ENCODE results near the gene KDM4B.
A peak's percentile ranks its signal among the peaks of the same experiment; 100 is the strongest.

KDM4B gene

DNA sequence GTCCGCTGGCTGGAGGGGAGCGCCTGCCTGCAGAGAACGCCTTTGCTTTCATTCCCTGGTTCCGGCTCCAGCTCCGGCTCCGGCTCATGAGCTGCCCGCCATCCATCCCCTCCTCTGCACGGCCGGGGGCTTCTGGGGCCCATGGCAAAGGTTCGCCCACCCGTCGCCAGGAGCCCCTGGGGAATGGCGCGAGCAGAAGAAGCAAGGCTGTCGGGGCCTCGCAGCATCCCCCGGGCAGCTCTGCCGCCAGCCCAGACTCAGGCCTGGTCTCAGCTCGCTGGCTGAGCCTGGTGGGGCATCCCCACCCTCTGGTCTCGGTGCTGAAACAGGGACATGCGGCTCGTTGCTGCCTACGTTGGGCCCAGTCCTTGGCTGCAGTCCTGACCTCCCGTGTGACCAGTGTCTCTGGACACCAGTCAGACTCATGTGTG lies 96.8 kb downstream of the KDM4B start:
- Histone ChIP-seq H3K4me1 (ENCODE audit: control insufficient read depth, insufficient read depth, low read length) (peaks cover 8% of the 10 kb centered on the region; the same call in 1 of the 2 replicates), H3K27me3 (ENCODE audit: control insufficient read depth, insufficient read depth, low read length) (no peaks in the 10 kb centered on the region), H3K36me3 (ENCODE audit: control insufficient read depth, insufficient read depth, low read length) (peaks cover 26% of the 10 kb centered on the region), H3K4me3 (ENCODE audit: low read depth, low read length) (no peak overlapping the region), H3K9me3 (ENCODE audit: control insufficient read depth, insufficient read depth, low read depth, low read length) (peaks cover 11% of the 10 kb centered on the region), H3K9ac (ENCODE audit: low read length) (no peak overlapping the region), H3K27ac (ENCODE audit: low read depth, low read length) (no peak overlapping the region)

DNA sequence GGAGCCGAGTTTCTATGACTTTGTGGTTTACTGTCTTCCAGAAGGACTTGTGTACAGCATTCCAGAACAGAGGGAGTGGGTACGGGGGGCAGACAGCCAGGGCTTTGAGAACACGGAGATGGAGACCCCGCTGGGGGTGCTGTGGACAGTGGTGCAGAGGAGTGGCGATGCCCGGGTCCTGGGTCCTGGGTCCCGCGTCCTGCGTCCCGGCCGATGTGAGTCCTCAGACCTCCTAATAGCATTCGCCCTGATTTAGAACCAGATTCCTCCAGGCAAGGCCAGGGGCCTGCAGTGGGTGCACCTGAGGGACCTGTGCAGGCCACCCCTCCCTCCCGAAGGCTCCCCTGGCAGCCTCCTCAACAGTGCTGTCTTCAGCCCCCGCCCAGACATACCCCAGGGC lies 97.9 kb downstream of the KDM4B start:
- Histone ChIP-seq H3K9ac (ENCODE audit: low read length) (no peak overlapping the region), H3K36me3 (ENCODE audit: control insufficient read depth, insufficient read depth, low read length) (peaks cover 19% of the 10 kb centered on the region), H3K4me3 (ENCODE audit: low read depth, low read length) (no peak overlapping the region), H3K4me1 (ENCODE audit: control insufficient read depth, insufficient read depth, low read length) (peaks cover 8% of the 10 kb centered on the region; the same call in 1 of the 2 replicates), H3K9me3 (ENCODE audit: control insufficient read depth, insufficient read depth, low read depth, low read length) (peaks cover 11% of the 10 kb centered on the region), H3K27ac (ENCODE audit: low read depth, low read length) (peak overlapping the region; percentile 8; the same call in 1 of the 2 replicates), H3K27me3 (ENCODE audit: control insufficient read depth, insufficient read depth, low read length) (no peaks in the 10 kb centered on the region)

DNA sequence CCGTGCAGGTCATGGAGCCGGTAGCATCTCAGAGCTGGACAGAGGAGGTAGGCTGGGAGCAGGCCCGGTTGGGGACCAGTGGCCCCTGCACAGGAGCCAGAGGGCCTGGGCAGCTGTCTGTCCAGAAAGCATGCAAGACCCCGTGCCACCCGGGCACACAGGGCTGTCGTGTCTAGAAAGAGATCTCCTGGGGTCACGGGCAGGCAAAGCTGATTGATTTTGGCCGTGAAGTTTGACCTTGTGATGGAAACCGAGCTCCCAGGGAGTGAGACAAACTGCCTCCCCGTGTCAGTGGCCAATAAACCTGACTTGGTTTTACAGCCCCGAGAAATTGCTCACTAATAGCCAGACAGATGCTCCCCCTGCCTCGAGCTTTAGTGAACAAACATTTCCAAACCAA lies 98.8 kb downstream of the KDM4B start:
- Histone ChIP-seq H3K36me3 (ENCODE audit: control insufficient read depth, insufficient read depth, low read length) (peaks cover 11% of the 10 kb centered on the region), H3K27ac (ENCODE audit: low read depth, low read length) (no peak overlapping the region), H3K27me3 (ENCODE audit: control insufficient read depth, insufficient read depth, low read length) (no peaks in the 10 kb centered on the region), H3K4me1 (ENCODE audit: control insufficient read depth, insufficient read depth, low read length) (peaks cover 9% of the 10 kb centered on the region), H3K9me3 (ENCODE audit: control insufficient read depth, insufficient read depth, low read depth, low read length) (peaks cover 3% of the 10 kb centered on the region; the same call in 1 of the 2 replicates), H3K9ac (ENCODE audit: low read length) (no peak overlapping the region), H3K4me3 (ENCODE audit: low read depth, low read length) (no peak overlapping the region)

DNA sequence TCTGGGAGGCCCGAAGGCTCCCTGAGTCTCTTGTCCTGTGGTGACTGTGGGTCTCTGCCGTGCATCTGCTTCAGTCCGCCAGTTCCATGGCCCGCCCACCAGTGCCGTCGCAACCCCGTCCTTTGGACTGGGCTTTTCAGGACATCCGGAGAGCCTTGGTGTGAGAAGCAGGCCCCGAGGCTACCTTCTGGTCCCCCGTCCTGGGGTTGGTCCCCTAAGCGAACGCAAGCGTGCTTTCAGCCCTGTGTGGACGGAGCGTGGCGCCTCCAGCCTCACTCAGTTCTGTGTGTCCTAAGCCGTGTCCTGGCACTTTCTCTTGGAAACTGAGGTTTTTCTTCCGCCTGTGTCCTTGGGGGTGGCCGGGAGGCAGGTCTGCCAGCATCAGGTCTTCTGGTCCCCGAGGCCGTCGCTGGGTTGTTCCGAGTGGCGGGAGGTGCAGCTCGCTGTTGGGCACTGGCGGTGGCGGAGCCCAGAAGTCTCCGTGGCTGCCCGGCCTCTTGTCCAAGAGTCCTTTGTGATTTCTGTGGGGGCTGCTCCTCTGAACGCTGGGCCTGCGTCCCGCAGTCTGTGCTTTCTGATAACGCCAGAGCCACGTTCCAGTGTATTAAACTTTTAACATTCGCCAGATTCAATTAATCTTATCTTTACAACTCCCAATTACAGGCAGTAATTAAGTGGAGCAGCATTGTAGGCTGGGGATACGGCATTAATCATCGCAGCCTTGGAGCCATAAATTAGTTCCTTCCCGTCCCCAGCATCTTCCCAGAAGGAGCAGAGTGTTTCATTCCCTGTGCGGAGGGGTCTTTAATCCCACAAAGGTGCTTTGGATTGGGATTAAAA lies 99.5 kb downstream of the KDM4B start:
- Histone ChIP-seq H3K27me3 (ENCODE audit: control insufficient read depth, insufficient read depth, low read length) (no peaks in the 10 kb centered on the region), H3K27ac (ENCODE audit: low read depth, low read length) (no peak overlapping the region), H3K9me3 (ENCODE audit: control insufficient read depth, insufficient read depth, low read depth, low read length) (no peaks in the 10 kb centered on the region), H3K4me1 (ENCODE audit: control insufficient read depth, insufficient read depth, low read length) (peaks cover 15% of the 10 kb centered on the region), H3K36me3 (ENCODE audit: control insufficient read depth, insufficient read depth, low read length) (peaks cover 4% of the 10 kb centered on the region), H3K9ac (ENCODE audit: low read length) (no peak overlapping the region), H3K4me3 (ENCODE audit: low read depth, low read length) (no peak overlapping the region)

DNA sequence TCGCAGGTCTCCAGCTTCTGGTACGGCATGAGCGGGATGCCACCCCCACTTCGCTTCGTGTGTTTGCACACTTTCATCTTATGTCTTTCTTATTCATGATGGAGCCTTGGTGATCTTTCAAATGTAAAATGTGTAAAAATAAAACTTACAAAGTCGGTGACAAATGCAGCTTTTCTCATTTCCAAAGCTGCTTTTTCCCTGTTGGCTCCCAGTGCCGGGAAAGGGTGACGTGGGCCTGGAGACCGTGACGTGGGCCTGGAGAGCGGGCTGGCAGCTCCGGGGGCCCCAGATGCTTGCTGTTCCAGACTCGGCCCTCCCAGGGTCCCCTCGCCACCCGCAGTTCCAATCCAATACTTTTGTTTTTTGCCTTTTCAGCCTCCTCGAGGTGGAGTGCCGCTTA lies 101.4 kb downstream of the KDM4B start:
- H3K4me3 ChIP-seq (ENCODE audit: low read depth, low read length) = no peak overlapping the region
- H3K27ac ChIP-seq (ENCODE audit: low read depth, low read length) = no peak overlapping the region
- no peaks in the 10 kb centered on the region for H3K9me3 ChIP-seq (ENCODE audit: control insufficient read depth, insufficient read depth, low read depth, low read length)
- peaks cover 20% of the 10 kb centered on the region for H3K4me1 ChIP-seq (ENCODE audit: control insufficient read depth, insufficient read depth, low read length)
- H3K27me3 ChIP-seq (ENCODE audit: control insufficient read depth, insufficient read depth, low read length) = no peaks in the 10 kb centered on the region
- H3K36me3 ChIP-seq (ENCODE audit: control insufficient read depth, insufficient read depth, low read length) = peaks cover 2% of the 10 kb centered on the region; the same call in 1 of the 2 replicates
- H3K9ac ChIP-seq (ENCODE audit: low read length) = no peak overlapping the region

DNA sequence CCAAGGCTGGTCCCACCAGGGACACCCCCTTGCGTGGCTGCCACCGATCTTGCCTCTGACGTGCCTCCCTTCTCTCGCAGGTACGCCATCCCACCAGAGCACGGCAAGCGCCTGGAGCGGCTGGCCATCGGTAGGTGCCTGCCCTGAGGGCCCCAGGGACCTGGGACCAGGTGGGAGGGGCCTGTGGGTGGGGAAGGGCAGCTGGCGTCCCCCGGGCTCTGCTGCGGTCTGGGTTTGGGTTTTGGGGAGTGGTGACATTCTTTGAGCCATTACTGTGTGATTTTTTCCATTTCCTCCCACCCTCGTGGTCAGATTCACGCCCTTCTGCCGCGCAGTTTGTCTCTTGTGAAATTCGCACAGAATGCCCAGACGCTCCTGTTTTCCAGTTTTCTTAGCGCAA lies 102.0 kb downstream of the KDM4B start:
- Histone ChIP-seq H3K4me1 (ENCODE audit: control insufficient read depth, insufficient read depth, low read length) (peaks cover 20% of the 10 kb centered on the region), H3K27me3 (ENCODE audit: control insufficient read depth, insufficient read depth, low read length) (no peaks in the 10 kb centered on the region), H3K4me3 (ENCODE audit: low read depth, low read length) (no peak overlapping the region), H3K36me3 (ENCODE audit: control insufficient read depth, insufficient read depth, low read length) (0 out of 2 replicates have a peak, but pooled peaks cover 2% of the 10 kb centered on the region), H3K9ac (ENCODE audit: low read length) (no peak overlapping the region), H3K9me3 (ENCODE audit: control insufficient read depth, insufficient read depth, low read depth, low read length) (no peaks in the 10 kb centered on the region), H3K27ac (ENCODE audit: low read depth, low read length) (no peak overlapping the region)

DNA sequence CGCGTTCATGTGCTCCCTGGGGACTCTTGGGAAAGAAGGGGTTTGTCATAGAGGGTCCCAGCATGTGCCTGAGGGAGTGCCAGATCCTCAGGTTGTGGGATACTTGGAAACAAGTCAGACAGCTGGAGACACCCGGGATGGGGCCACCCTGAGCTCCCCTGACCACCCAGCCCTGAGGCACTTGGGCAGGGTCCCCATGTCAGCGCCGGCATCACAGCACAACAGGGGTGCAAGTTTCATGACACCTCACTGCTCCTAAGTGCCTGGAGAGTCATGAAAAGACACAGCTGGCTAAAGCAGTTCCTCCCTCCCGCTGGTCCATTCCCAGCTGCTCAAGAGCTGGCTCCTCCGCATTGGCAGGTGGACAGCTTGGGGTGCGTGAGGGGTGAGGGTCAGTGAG lies 102.7 kb downstream of the KDM4B start:
- no peak overlapping the region for H3K27ac ChIP-seq (ENCODE audit: low read depth, low read length)
- H3K9ac ChIP-seq (ENCODE audit: low read length) = no peak overlapping the region
- H3K4me1 ChIP-seq (ENCODE audit: control insufficient read depth, insufficient read depth, low read length) = peaks cover 20% of the 10 kb centered on the region
- no peaks in the 10 kb centered on the region for H3K9me3 ChIP-seq (ENCODE audit: control insufficient read depth, insufficient read depth, low read depth, low read length)
- no peaks in the 10 kb centered on the region for H3K27me3 ChIP-seq (ENCODE audit: control insufficient read depth, insufficient read depth, low read length)
- H3K36me3 ChIP-seq (ENCODE audit: control insufficient read depth, insufficient read depth, low read length) = peaks cover 1% of the 10 kb centered on the region; the same call in 1 of the 2 replicates
- no peak overlapping the region for H3K4me3 ChIP-seq (ENCODE audit: low read depth, low read length)

DNA sequence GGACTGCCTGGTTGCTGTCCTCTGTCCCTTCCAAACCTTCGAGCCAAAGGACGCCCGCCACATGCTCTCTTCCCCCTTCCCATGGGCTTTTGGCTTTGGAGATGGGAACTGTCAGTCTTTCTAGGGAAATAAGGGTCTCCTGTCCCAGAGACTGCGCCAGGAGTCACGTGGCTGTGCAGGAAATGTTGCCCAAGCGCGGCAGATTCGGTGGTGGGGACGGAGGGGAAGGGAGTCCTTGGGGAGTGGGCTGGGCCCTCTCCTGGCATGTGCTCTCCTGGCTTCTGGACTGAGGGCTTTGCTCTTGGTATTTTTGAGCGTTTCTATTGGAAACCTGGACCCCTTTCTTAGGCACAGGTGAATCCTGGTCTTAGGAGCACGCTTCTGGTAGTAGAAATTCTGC lies 103.2 kb downstream of the KDM4B start:
- Histone ChIP-seq H3K4me1 (ENCODE audit: control insufficient read depth, insufficient read depth, low read length) (peaks cover 20% of the 10 kb centered on the region), H3K9me3 (ENCODE audit: control insufficient read depth, insufficient read depth, low read depth, low read length) (no peaks in the 10 kb centered on the region), H3K27me3 (ENCODE audit: control insufficient read depth, insufficient read depth, low read length) (no peaks in the 10 kb centered on the region), H3K27ac (ENCODE audit: low read depth, low read length) (no peak overlapping the region), H3K36me3 (ENCODE audit: control insufficient read depth, insufficient read depth, low read length) (peaks cover 6% of the 10 kb centered on the region), H3K4me3 (ENCODE audit: low read depth, low read length) (no peak overlapping the region), H3K9ac (ENCODE audit: low read length) (no peak overlapping the region)

DNA sequence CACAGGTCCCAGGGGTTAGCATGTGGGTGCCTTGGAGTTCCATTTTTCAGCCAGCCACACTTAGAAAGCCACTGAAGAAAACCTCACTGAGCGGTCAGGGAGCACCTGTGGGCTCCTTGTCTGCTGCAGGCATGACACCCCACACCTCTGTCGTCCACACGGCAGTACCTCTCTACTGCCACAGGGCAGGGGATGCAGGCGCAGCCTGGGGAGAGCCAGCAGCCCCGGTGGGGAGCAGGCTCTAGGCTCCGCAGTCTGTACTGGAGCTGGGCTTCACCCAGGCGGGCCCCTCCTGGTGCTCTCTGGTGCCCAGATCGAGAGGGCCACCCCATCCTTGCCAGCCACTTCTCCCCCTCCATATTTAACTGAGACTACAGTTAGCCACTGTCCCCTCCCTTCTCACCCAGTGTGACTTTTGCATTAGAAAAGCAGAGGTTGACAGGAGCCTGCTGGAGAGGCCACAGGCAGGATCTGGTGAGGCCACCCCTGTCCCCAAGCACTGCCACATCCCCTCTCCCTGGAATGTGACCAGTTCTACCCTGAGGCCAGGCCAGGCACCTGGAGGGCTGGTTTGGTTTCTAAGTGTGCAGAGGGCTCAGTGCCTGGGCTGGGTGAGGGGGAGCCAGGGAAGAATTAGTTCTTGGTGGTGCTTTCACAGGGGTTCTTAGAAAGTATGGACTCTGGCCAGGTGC lies 104.4 kb downstream of the KDM4B start:
- H3K9ac ChIP-seq (ENCODE audit: low read length) = no peak overlapping the region
- H3K4me3 ChIP-seq (ENCODE audit: low read depth, low read length) = no peak overlapping the region

DNA sequence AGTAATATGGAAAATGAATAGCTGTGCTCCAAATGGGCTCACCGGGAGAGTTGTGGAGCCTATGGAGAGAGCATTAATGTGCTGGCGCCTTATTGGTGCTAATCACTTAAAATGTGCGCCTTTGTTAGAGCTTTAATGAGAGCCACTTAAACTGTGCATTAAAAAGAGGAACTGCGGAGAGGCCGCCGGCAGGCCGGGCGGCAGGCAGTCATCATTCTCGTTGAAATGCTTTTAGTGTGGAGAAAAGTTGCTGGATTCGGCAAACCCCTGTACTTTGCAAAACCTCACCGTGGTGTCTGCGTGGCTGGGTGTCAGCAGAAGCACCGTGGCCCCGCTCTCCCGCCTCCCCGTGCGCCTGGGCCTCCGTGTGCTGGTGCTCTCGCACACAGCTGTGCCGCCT lies 105.5 kb downstream of the KDM4B start:
- Histone ChIP-seq H3K27ac (ENCODE audit: low read depth, low read length) (peak overlapping the region; percentile 10; the same call in 1 of the 2 replicates), H3K9me3 (ENCODE audit: control insufficient read depth, insufficient read depth, low read depth, low read length) (no peaks in the 10 kb centered on the region), H3K27me3 (ENCODE audit: control insufficient read depth, insufficient read depth, low read length) (no peaks in the 10 kb centered on the region), H3K36me3 (ENCODE audit: control insufficient read depth, insufficient read depth, low read length) (peaks cover 20% of the 10 kb centered on the region), H3K4me1 (ENCODE audit: control insufficient read depth, insufficient read depth, low read length) (peaks cover 20% of the 10 kb centered on the region), H3K9ac (ENCODE audit: low read length) (no peak overlapping the region), H3K4me3 (ENCODE audit: low read depth, low read length) (no peak overlapping the region)

More for the DNA sequence above, 104.4 kb downstream of the KDM4B start:
- Histone ChIP-seq H3K27me3 (ENCODE audit: control insufficient read depth, insufficient read depth, low read length) (no peaks in the 10 kb centered on the region), H3K9me3 (ENCODE audit: control insufficient read depth, insufficient read depth, low read depth, low read length) (no peaks in the 10 kb centered on the region), H3K36me3 (ENCODE audit: control insufficient read depth, insufficient read depth, low read length) (peaks cover 11% of the 10 kb centered on the region), H3K27ac (ENCODE audit: low read depth, low read length) (no peak overlapping the region), H3K4me1 (ENCODE audit: control insufficient read depth, insufficient read depth, low read length) (peaks cover 20% of the 10 kb centered on the region)

DNA sequence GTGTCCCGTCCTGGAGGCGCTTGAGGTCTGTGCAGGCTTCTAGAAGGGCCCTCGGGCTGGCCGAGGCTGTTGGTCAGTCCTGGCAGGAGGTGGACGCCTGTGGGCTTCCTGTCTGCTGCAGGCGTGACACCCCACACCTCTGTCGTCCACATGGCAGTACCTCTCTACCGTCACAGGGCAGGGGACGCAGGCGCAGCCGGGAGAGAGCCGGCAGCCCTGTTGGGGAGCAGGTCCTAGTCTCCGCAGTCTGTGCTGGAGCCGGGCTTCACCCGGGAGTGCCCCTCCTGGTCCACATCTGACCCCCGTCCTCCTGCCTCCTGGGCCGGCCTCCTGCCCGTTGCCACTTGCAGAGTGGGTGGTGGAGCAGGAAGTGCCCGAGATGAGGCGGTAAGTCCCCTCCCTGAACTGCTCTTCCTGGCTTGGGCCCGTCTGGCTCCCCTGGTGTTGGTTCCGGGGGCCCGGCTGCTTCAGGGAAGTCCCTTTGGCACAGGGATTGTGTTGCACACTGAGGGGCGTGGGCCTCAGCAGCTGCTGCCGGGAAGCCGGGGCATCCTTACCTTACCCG lies 106.0 kb downstream of the KDM4B start:
- no peak overlapping the region for H3K9ac ChIP-seq (ENCODE audit: low read length)
- peaks cover 18% of the 10 kb centered on the region for H3K4me1 ChIP-seq (ENCODE audit: control insufficient read depth, insufficient read depth, low read length)
- peak overlapping the region; percentile 10; the same call in 1 of the 2 replicates for H3K27ac ChIP-seq (ENCODE audit: low read depth, low read length)
- no peaks in the 10 kb centered on the region for H3K9me3 ChIP-seq (ENCODE audit: control insufficient read depth, insufficient read depth, low read depth, low read length)
- H3K27me3 ChIP-seq (ENCODE audit: control insufficient read depth, insufficient read depth, low read length) = no peaks in the 10 kb centered on the region
- H3K36me3 ChIP-seq (ENCODE audit: control insufficient read depth, insufficient read depth, low read length) = peaks cover 23% of the 10 kb centered on the region
- no peak overlapping the region for H3K4me3 ChIP-seq (ENCODE audit: low read depth, low read length)
